Epithelial cell of esophagus (primary cell): ENCODE results near the gene ADI1.
A peak's percentile ranks its signal among the peaks of the same experiment; 100 is the strongest.

Source experiments
- DNase-seq: peaks from one replicate; pipeline ENCODE4 v3.0.0; 2010; ENCODE audit warnings: low read depth
- H3K4me3 ChIP-seq: 2 replicates; pipeline ENCODE4 v1.5.1; 2011; ENCODE audit warnings: mild to moderate bottlenecking, low read length, control low read depth
- CTCF ChIP-seq: IDR thresholded peaks from 2 replicates; pipeline ENCODE4 v1.5.1; 2011; ENCODE audit warnings: low read depth, mild to moderate bottlenecking, low read length, control low read depth, inconsistent platforms; ENCODE audit not compliant: insufficient read depth; ENCODE audit errors: missing control alignments

ADI1 gene, protein sequence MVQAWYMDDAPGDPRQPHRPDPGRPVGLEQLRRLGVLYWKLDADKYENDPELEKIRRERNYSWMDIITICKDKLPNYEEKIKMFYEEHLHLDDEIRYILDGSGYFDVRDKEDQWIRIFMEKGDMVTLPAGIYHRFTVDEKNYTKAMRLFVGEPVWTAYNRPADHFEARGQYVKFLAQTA

GRCh38 chr2:3519255-3520205 is at the start of gene ADI1:
ADI1 (minus strand) TSS chr2:3519531; CDS start chr2:3519487, 44 bp downstream.
- TF ChIP-seq CTCF, result no peak
- peak; percentile 82 for DNase-seq
- H3K4me3 ChIP-seq, result peak within 1 kb of the TSS; percentile 60

GRCh38 chr2:3566806-3567205 is 47.5 kb upstream of the ADI1 start:
- no peak for DNase-seq
- TF ChIP-seq CTCF, result no peak

DNA sequence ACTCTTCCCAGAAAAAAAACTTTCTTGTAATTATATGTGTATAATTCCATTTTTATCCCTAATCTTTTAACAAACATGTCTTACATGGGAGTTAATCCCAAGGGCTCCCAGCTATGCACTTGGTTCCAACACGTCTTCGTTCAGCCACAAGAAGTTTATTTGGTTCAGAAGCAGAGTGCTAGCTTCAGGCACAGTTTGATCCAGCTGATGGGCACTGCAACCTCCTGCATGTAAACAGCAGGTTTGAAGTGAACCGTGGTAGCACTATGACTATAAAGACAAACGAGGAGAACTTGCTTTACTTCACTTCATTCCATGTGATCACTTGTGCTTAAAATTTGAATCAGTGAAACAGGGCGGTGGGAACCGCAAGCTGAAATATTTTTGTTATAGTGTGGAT is 45.8 kb upstream of the ADI1 start:
- H3K4me3 ChIP-seq, result no peak overlapping the region
- no peak for DNase-seq
- no peak for TF ChIP-seq CTCF

More at GRCh38 chr2:3566806-3567205, 47.5 kb upstream of the ADI1 start:
- no peak overlapping the region for H3K4me3 ChIP-seq

DNA sequence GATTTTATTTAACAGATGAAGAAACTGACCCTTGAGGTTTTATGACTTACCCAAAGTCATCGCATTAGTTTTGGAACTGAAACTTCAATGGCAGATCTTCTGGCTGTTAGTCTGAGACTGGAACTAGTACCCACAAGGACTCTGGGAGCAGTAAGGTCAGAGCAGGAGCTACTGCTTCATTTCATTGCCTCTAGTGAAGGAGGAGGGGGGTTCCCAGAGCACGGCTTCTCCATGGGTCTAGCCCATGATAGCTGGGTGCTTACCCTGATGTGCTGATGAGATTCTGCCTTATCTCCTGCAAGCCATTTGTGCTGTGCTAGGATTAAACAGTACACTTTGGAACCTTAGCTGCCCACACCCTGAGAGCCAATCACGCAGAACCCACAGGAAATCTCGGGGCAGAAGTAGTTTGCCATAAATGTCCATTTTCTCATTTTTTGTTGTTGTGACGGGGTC is 44.2 kb upstream of the ADI1 start:
- no peak overlapping the region for H3K4me3 ChIP-seq
- no peak for DNase-seq
- no peak for TF ChIP-seq CTCF

- DNase-seq, result peak; percentile 99
- peak within 1 kb of the TSS; percentile 64 for H3K4me3 ChIP-seq
- no peak for TF ChIP-seq CTCF
Observed at GRCh38 chr2:3558205-3559014, 39.1 kb upstream of the ADI1 start, which contains the start of gene RNASEH1. RNASEH1 (minus strand) TSS chr2:3558333; CDS start chr2:3558260, 73 bp downstream.

DNA sequence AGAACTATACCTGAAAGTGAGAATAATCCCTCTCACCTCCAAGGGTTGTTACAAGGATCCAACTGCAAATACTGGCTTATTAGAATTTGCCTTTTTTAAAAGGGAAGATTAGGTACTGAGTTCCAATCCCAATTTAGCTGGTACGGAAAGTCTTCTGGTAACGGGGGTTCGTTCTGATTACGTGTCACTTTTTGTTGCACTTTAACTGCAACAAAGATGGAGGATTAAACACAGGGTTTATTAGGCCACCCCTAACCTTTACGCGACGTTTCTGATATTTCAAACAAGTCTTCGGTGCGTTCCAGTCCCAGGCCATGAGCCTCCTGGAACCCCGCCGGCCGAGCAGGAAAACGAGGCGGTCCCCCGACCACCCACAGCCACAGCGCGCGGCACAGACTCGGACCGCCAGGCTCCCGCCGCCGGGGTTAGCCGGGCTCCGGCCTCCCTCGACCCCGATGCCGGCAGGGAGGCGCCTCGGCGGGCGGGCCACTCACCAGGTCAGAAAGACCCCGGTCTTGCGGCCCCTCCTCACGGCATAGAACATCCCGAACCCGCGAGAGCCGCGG is 38.4 kb upstream of the ADI1 start:
- peak overlapping the region; percentile 64 for H3K4me3 ChIP-seq
- DNase-seq, result no peak
- TF ChIP-seq CTCF, result no peak
